Measurements from ENCODE around the gene UBE2V1.

DNA sequence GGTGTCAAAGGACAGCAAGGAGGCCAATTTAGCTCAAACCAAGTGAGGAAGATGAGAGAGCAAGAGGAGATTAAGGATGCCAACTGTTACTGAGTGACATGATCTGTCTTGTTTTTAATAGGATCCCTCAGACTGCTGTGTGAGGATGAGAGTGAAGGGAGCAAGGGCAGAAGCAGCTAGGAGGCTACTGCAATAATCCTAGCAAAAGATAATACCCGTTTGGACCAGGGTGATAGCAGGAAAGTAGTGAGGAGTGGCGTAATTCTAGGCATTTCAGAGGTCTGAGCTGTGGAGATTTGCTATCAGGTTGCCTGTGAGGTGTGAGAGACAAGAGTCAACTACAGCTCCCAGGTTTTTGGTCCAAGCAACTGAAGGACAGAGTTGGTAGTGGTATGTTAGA lies 14.7 kb downstream of the UBE2V1 start:
- TF ChIP-seq CTCF (conservative IDR thresholded peaks at IDR 0.05; ENCODE audit: low read length) (no peak), EZH2phosphoT487 (IDR thresholded peaks at IDR 0.05; ENCODE audit: borderline replicate concordance) (no peak)
